Stimulated activated naive CD4-positive, alpha-beta T cell treated with Interleukin-2 at 50 U/mL for 16 hours (primary cell): ENCODE measurements around the gene FAM120C.

Experiments
- DNase-seq: peaks from one replicate; lab custom pipeline; 2025; lab: John Stamatoyannopoulos, UW

The FAM120C gene

GRCh38 chrX:54030329-54030728 is 152.7 kb downstream of the FAM120C start:
- DNase-seq, result no peak

GRCh38 chrX:54029529-54030143 is 153.4 kb downstream of the FAM120C start:
- DNase-seq, result no peak

- no peak for DNase-seq
These were observed 158.7 kb downstream of the FAM120C start for GRCh38 chrX:54024350-54024749.
